Measurements from ENCODE around the gene B3GAT3.
"Not testable (repeated sequence)": the region's sequence is repeated elsewhere in the genome, so short reads cannot be mapped to it uniquely, and the experiment has no call there.

B3GAT3 gene

DNA sequence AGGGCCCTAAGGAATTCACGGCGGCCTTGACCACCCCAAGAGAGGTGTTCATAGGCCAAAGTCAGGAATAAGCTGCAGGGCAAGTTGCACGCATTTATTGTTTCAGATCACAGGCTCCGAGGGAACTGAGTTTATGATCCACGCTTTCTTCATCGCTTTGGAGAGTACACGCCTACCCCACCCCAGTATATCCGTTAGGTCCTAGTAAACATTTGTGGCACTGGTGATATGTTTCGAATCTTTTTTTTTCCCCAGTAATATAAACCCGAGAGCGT lies 23.8 kb upstream of the B3GAT3 start:
- no peak for DNase-seq

DNA sequence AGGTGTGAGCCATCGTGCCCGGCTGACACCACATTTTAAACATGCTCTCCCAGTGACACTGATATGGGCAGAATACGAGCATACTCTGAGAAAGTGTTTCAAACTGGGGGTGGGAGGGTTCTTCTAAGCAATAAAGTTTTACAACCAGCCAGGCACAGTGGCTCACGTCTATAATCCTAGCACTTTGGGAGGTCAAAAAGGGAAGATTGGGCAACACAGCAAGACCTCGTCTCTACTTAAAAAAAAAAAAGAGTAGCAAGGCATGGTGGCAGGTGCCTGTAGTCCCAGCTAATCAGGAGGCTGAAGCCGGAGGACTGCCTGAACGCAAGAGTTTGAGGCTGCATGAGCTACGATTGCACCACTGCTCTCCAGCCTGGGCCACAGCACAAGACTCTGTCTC lies 22.4 kb upstream of the B3GAT3 start:
- DNase-seq, result no peak

DNA sequence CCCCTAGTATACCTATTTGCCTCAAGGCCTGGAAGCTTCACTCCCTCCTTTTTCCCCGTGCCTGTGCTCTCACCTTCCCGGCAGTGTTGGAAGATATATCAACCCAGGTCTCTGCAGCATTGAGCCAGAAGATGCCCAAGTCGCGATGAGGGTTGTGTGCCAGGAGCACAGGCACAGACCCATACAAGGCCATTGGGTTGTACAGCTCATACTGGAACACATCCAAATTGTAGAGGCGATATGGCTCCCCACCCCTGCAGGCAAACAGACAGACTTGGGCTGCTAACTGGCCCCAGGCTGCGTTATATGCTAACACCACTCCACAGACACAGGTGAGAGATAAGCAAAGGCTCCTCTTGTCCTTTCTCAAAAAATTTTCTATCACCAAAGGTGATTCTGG lies 10.7 kb upstream of the B3GAT3 start:
- no peak for DNase-seq

- no peak for DNase-seq
These were observed 5.9 kb upstream of the B3GAT3 start for GRCh38 chr11:62627713-62628112.

- DNase-seq, result no peak
These were observed 797 bp upstream of the B3GAT3 start for GRCh38 chr11:62622476-62623089.

- no peak for DNase-seq
These were observed 689 bp downstream of the B3GAT3 start for GRCh38 chr11:62621027-62621566.

- not testable (repeated sequence) for DNase-seq
These were observed 4.8 kb downstream of the B3GAT3 start for GRCh38 chr11:62616957-62617356.

DNA sequence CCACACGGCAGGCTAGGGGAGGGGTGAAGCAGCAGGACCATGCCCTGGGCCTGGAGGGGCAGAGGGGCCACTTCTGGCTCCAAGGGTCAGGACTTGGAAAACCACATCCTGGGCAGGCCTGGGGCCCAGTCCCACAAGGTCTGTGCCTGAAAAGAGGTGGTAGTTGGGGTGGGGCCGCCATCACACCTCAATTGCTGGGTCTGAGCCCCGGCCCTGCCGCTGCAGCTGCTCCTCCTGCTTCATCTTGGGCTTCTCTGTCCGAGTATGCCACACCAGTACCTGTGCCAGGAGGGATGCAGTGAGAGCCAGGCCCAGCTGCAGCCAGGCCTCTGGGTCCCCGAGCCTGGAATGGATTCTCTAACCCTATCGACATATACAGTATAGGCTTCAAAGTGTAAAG lies 6.3 kb downstream of the B3GAT3 start:
- DNase-seq, result no peak

- DNase-seq, result no peak
These were observed 7.5 kb downstream of the B3GAT3 start for GRCh38 chr11:62614275-62614674.

- DNase-seq, result no peak
These were observed 8.5 kb downstream of the B3GAT3 start for GRCh38 chr11:62613291-62613778.

- DNase-seq, result peak; percentile 76
These were observed 9.2 kb downstream of the B3GAT3 start, which contains the start of the genes EML3 and ROM1 for GRCh38 chr11:62612366-62613290. Gene EML3 (minus strand): TSS chr11:62612775. CDS start chr11:62612457, 318 bp downstream. Gene ROM1 (plus strand): TSS chr11:62613257. CDS start chr11:62613282, 25 bp downstream.

- no peak for DNase-seq
These were observed 10.0 kb downstream of the B3GAT3 start for GRCh38 chr11:62611705-62612365.

GRCh38 chr11:62610814-62611704 lies 10.7 kb downstream of the B3GAT3 start:
- no peak for DNase-seq

- no peak for DNase-seq
These were observed 11.4 kb downstream of the B3GAT3 start for GRCh38 chr11:62610403-62610802.

DNA sequence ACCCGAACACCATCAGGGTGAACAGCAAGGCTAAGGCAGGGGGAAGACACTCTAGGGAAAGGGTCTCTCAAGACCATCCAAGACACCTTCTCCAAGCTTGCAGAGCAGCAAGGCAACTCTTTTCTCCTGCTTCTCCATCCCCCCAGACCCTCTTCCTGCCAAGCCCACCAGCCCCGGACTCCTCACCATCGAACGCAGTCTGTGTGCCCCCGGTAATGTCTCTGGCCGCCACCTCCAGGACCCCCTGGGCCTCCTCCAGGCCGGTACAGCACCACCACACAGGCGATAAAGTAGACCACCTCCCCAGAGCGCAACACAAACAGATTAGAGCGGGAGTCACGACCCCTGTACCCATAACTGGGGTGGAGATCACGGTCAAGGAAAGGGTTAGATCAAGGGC lies 13.0 kb downstream of the B3GAT3 start:
- DNase-seq, result no peak

- DNase-seq, result no peak
These were observed 14.1 kb downstream of the B3GAT3 start for GRCh38 chr11:62607714-62608113.

DNA sequence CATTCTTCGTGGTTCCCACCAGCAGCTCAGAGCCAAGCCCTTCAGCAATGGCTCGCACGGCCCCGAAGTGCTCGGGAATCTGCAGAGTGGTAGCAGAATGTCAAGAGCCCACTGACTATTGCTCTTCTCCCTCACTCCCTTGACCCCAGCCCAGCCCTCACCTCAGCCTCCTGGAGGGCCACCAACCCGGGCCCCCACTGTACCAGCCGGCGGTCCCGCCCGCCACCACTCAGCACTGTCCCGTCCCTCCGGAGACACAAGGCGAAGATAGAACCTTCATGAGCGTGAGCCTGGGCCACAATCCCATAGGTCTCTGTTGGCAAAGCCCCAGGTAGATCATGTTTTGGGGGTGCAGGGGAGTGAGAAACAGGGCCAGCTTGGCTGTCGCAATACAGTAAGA lies 15.9 kb downstream of the B3GAT3 start:
- no peak for DNase-seq

GRCh38 chr11:62605467-62605866 lies 16.3 kb downstream of the B3GAT3 start:
- DNase-seq, result no peak

DNA sequence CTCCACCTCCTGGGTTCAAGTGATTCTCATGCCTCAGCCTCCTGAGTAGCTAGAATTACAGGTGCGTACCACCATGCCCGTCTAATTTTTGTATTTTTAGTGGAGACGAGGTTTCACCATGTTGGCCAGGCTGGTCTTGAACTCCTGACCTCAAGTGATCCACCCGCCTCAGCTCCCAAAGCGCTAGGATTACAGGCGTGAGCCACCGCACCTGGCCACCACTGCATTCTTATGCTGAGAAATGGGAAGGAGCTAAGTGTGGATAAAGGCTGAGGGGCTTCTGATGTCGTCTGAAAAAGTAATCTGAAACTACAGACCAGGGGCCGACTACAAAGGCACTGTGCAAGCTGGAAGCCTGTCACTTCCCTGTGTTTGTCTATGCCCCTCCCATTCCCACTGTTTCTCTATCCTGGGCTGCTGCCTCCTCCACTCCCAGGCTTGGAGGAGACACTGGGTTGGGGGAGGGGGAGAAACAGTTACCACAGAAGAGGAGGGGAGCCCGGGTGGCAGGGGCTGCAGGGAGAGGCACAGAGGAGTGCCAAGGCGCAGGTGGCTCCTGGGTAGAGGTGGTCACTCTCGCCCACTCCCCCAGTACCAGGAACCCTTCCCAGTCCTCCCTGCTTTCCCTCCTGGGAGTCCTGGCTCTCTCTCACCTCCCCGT lies 17.2 kb downstream of the B3GAT3 start:
- DNase-seq, result no peak

DNA sequence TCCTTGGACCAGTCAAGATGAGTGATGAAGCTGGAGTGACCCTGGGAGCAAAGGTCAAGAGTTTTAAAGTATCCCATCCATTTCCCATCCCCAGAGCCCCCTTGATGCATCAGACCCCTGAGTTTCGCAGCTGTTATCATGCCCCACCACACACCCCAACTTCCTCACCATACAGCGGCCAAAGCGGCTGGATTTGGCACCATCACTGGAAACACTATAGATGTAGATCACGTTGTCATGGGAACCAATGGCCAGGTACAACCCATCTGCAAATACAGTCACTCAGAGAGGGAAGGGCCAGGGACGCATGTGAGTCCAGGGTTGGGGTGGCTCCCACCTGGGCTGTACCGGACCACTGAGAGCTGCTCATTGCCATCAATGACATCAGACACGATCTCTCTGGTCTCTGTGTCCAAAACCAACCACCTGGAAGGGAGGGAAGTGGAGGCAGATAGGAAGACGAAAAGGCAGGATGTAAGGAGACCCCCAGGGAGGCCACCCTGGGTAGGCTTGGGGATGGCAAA lies 17.9 kb downstream of the B3GAT3 start:
- DNase-seq, result no peak

DNA sequence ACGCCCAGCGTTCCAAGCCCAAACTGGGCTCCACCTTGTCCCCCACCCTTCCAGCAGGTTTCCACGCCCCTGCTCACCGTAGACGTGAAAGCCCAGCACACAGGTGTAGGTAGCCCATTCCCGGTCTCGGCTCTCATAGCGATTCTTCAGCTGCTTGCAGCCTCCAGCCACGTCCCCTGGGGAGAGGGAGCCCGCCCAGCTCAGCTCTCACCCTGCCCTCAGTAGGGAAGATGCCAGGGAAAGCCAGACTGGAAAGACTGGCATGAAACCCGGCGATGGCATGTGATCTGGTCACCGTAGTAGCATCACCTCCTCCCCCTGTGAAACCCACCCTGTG lies 18.7 kb downstream of the B3GAT3 start:
- DNase-seq, result no peak

Measured in NCI-H345 (cell line).